ENCODE measurements around the gene GTF2B.
A peak's percentile ranks its signal among the peaks of the same experiment; 100 is the strongest.
"Not testable (repeated sequence)": the region's sequence is repeated elsewhere in the genome, so short reads cannot be mapped to it uniquely, and the experiment has no call there.

Gene GTF2B

DNA sequence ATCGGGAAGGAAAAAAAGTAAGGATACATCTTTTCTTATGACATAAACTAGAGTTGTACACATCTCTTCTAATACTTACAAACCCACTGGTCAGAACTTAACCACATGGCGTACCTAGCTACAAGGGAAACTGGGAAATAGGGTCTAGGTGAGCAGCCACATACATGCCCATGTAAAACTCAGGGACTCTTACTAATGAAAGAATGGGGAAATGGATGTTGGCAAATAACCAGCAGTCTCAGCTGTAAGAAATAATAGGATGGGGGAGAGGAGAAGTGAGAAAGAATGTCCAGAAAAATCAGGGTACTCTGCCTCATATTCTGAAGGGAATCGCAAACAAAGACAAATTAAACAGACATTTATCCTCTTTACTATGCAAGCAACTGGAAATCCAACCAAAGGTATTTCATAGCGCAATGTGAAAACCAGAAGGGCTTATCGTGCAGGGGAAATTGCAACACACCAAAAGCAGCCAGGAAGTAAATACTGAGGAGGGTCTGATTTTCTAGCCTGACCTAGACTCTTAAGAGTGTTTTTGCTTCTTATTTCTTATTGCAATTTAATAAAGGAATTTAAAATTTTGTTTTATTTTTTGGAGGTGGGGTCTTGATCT, 17.5 kb downstream of the GTF2B start:
- Histone ChIP-seq H3K4me1 (ENCODE audit: low read length) (no peaks in the 10 kb centered on the region), H3K9me3 (ENCODE audit: insufficient read depth, low read length) (no peaks in the 10 kb centered on the region), H3K4me2 (ENCODE audit: low read length) (no peak overlapping the region), H4K20me1 (ENCODE audit: insufficient read depth, low read length) (0 out of 2 replicates have a peak, but pooled peaks cover 19% of the 10 kb centered on the region), H3K36me3 (replicated peaks; ENCODE audit: low read depth, low read length) (no peaks in the 10 kb centered on the region), H3K4me3 (ENCODE audit: low read length) (no peak overlapping the region), H3K27ac (ENCODE audit: low read length) (no peak overlapping the region), H2AFZ (ENCODE audit: low read depth, low read length) (no peak overlapping the region), H3K27me3 (ENCODE audit: low read depth, low read length) (no peaks in the 10 kb centered on the region), H3K79me2 (ENCODE audit: low read length) (peaks cover 39% of the 10 kb centered on the region), H3K9ac (ENCODE audit: low read length) (no peak overlapping the region)
- TF ChIP-seq, protein P1, sequence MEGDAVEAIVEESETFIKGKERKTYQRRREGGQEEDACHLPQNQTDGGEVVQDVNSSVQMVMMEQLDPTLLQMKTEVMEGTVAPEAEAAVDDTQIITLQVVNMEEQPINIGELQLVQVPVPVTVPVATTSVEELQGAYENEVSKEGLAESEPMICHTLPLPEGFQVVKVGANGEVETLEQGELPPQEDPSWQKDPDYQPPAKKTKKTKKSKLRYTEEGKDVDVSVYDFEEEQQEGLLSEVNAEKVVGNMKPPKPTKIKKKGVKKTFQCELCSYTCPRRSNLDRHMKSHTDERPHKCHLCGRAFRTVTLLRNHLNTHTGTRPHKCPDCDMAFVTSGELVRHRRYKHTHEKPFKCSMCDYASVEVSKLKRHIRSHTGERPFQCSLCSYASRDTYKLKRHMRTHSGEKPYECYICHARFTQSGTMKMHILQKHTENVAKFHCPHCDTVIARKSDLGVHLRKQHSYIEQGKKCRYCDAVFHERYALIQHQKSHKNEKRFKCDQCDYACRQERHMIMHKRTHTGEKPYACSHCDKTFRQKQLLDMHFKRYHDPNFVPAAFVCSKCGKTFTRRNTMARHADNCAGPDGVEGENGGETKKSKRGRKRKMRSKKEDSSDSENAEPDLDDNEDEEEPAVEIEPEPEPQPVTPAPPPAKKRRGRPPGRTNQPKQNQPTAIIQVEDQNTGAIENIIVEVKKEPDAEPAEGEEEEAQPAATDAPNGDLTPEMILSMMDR (IDR thresholded peaks at IDR 0.05; ENCODE audit: low read depth, low read length) = no peak
- TF ChIP-seq EZH2phosphoT487 (IDR thresholded peaks at IDR 0.05; ENCODE audit: low read depth) = no peak

DNA sequence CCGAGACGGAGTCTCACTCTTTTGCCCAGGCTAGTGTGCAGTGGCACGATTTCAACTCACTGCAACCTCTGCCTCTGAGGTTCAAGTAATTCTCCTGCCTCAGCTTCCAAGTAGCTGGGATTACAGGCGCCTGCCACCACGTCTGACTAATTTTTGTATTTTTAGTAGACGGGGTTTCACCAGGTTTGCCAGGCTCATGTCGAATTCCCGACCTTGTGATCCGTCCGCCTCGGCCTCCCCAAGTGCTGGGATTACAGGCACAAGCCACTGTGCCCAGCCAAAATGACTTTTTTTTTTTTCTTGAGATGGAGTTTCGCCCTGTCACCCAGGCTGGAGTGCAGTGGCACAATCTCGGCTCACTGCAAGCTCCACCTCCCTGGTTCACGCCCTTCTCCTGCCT, 21.7 kb downstream of the GTF2B start:
- H3K27me3 ChIP-seq (ENCODE audit: low read depth, low read length); H2AFZ ChIP-seq (ENCODE audit: low read depth, low read length); H3K4me2 ChIP-seq (ENCODE audit: low read length); H3K36me3 ChIP-seq (replicated peaks; ENCODE audit: low read depth, low read length); H3K9me3 ChIP-seq (ENCODE audit: insufficient read depth, low read length); H3K4me3 ChIP-seq (ENCODE audit: low read length); H3K27ac ChIP-seq (ENCODE audit: low read length); H3K9ac ChIP-seq (ENCODE audit: low read length): not testable (repeated sequence)
- Histone ChIP-seq H3K4me1 (ENCODE audit: low read length) (peaks cover 16% of the 10 kb centered on the region), H3K79me2 (ENCODE audit: low read length) (peaks cover 42% of the 10 kb centered on the region), H4K20me1 (ENCODE audit: insufficient read depth, low read length) (peaks cover 20% of the 10 kb centered on the region; the same call in 1 of the 2 replicates)

DNA sequence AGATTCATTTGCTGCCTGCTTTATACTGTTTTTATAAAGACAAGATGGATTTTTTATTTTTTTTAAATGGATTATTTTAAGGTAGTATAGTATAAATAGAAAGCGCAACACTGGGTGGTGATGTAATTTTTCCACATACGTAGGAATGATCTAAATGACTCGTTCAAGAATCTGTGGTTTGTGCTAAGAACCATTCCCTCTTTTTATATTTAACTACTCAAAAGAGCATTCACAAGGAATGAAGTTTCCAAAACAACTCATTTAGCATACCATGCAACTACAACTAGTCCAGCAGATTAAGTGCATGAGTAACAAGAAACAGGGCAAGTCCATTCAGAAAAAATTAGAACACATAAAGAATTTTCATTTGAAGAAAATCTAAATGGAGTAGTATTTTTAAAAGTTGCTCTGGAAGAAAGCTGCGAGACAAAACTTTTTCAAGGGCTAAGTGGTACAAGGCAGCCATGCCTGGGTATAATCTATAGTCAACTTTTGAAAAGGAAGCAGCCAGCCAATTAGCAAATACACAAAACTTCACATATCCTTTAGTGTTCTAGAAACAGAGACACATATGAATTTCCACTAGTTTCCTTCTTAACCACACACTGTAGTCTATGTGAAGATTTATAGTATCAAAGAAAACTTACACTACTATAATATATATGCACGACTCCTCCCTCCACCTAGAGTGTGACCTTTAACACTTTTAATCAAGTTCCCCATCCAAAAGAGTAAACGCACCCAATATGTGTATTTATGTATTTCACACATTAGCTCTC, 23.4 kb downstream of the GTF2B start:
- TF ChIP-seq EZH2phosphoT487 (IDR thresholded peaks at IDR 0.05; ENCODE audit: low read depth) = no peak
- TF ChIP-seq, protein P1 (IDR thresholded peaks at IDR 0.05; ENCODE audit: low read depth, low read length) = no peak
- Histone ChIP-seq H3K27ac (ENCODE audit: low read length) (no peak overlapping the region), H3K27me3 (ENCODE audit: low read depth, low read length) (no peaks in the 10 kb centered on the region), H3K4me2 (ENCODE audit: low read length) (peak overlapping the region; percentile 24), H3K9me3 (ENCODE audit: insufficient read depth, low read length) (no peaks in the 10 kb centered on the region), H3K79me2 (ENCODE audit: low read length) (peaks cover 37% of the 10 kb centered on the region), H3K9ac (ENCODE audit: low read length) (no peak overlapping the region), H2AFZ (ENCODE audit: low read depth, low read length) (no peak overlapping the region), H3K4me1 (ENCODE audit: low read length) (peaks cover 16% of the 10 kb centered on the region), H3K36me3 (replicated peaks; ENCODE audit: low read depth, low read length) (peaks cover 5% of the 10 kb centered on the region), H4K20me1 (ENCODE audit: insufficient read depth, low read length) (peaks cover 16% of the 10 kb centered on the region; the same call in 1 of the 2 replicates), H3K4me3 (ENCODE audit: low read length) (no peak overlapping the region)

DNA sequence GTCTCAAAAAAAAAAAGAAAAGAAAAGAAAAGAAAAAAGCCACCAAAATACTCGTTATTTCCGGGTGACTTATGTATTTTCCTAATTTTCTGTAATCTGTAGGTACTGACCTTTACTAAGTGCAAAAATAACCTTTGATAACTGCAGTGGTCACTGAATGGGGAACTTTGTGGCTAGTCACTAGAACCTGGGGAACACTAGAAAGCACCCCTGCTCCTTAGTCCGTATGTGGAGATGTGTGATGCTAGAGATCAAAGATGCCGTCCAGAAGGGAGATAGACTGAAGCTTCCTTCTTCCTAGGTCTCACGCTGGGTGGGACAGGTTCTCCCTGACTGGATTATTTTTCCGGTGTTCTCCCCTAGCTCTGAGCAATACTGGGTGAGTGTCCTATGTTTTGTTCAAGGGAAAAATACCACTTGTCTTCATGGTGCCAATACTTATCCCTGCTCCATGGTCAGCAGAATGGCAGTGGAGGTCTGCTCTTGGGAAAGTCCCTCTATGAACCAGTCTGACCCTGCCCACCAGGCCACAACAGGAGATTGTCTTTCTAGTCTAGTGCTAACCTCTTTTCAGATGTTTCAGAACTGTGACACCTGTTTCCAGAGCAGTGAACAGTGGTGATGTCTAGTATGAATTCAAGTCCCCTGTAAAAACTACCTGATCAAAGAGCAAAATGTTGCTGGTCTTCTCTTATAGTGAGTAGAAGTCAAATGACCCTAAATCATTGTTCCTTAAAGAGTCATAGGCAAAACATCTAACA, 39.9 kb downstream of the GTF2B start:
- H3K4me1 ChIP-seq (ENCODE audit: low read length) = no peaks in the 10 kb centered on the region
- no peaks in the 10 kb centered on the region for H4K20me1 ChIP-seq (ENCODE audit: insufficient read depth, low read length)
- no peak overlapping the region for H3K4me2 ChIP-seq (ENCODE audit: low read length)
- no peaks in the 10 kb centered on the region for H3K79me2 ChIP-seq (ENCODE audit: low read length)
- H3K4me3 ChIP-seq (ENCODE audit: low read length) = no peak overlapping the region
- H3K27ac ChIP-seq (ENCODE audit: low read length) = no peak overlapping the region
- H3K36me3 ChIP-seq (replicated peaks; ENCODE audit: low read depth, low read length) = peaks cover 4% of the 10 kb centered on the region
- H2AFZ ChIP-seq (ENCODE audit: low read depth, low read length) = no peak overlapping the region
- no peaks in the 10 kb centered on the region for H3K27me3 ChIP-seq (ENCODE audit: low read depth, low read length)
- TF ChIP-seq EZH2phosphoT487 (IDR thresholded peaks at IDR 0.05; ENCODE audit: low read depth) = no peak
- TF ChIP-seq, protein P1 (IDR thresholded peaks at IDR 0.05; ENCODE audit: low read depth, low read length) = no peak
- H3K9me3 ChIP-seq (ENCODE audit: insufficient read depth, low read length) = no peaks in the 10 kb centered on the region
- H3K9ac ChIP-seq (ENCODE audit: low read length) = no peak overlapping the region

All from OCI-LY3 (cell line).